H9 (cell line): ENCODE data around the gene YPEL3. TPM values are rescaled to one million over a fixed set of nuclear protein-coding genes. Genes with fewer than 3 reads are reported as not detected.

Experiments used
- DNase-seq: peaks from one replicate; pipeline ENCODE4 v3.0.0-alpha.2; 2017
- H2AFZ ChIP-seq: one replicate; pipeline ENCODE4 v1.6.1; 2013; ENCODE audit warnings: mild to moderate bottlenecking, low read length, control low read depth, moderate library complexity
- H2AK5ac ChIP-seq: 2 replicates; pipeline ENCODE4 v1.6.1; 2013; ENCODE audit warnings: low read length, control low read depth, mixed read lengths; ENCODE audit not compliant: insufficient read length
- H2BK120ac ChIP-seq: one replicate; pipeline ENCODE4 v1.6.1; 2013; ENCODE audit warnings: low read depth, mild to moderate bottlenecking, low read length, control low read depth, inconsistent platforms; ENCODE audit not compliant: poor library complexity, severe bottlenecking
- H2BK12ac ChIP-seq: 2 replicates; pipeline ENCODE4 v1.6.1; 2013; ENCODE audit warnings: low read length, control low read depth, mixed read lengths, low read depth; ENCODE audit not compliant: insufficient read length
- H2BK15ac ChIP-seq: 2 replicates; pipeline ENCODE4 v1.6.1; 2013; ENCODE audit warnings: low read depth, low read length, control low read depth
- H2BK20ac ChIP-seq: one replicate; pipeline ENCODE4 v1.6.1; 2013; ENCODE audit warnings: low read depth, mild to moderate bottlenecking, low read length, control low read depth, inconsistent platforms; ENCODE audit not compliant: poor library complexity, severe bottlenecking
- H2BK5ac ChIP-seq: 2 replicates; pipeline ENCODE4 v1.6.1; 2013; ENCODE audit warnings: low read length, control low read depth, mixed read lengths; ENCODE audit not compliant: insufficient read length
- H3K14ac ChIP-seq: 2 replicates; pipeline ENCODE4 v1.6.1; 2013; ENCODE audit warnings: low read length, control low read depth; ENCODE audit not compliant: insufficient read depth
- H3K18ac ChIP-seq: 2 replicates; pipeline ENCODE4 v1.6.1; 2013; ENCODE audit warnings: low read depth, mild to moderate bottlenecking, mixed read lengths, low read length, control low read depth; ENCODE audit not compliant: insufficient read length
- H3K23ac ChIP-seq: 2 replicates; pipeline ENCODE4 v1.6.1; 2013; ENCODE audit warnings: low read length, control low read depth, mixed read lengths, low read depth; ENCODE audit not compliant: insufficient read length
- H3K23me2 ChIP-seq: 2 replicates; pipeline ENCODE4 v1.6.1; 2013; ENCODE audit warnings: low read depth, mild to moderate bottlenecking, mixed read lengths, low read length, control low read depth; ENCODE audit not compliant: insufficient read length, poor library complexity, severe bottlenecking
- H3K27ac ChIP-seq: 2 replicates; pipeline ENCODE4 v1.5.1; 2013; ENCODE audit warnings: low read length, control low read depth, mixed read lengths, low read depth; ENCODE audit not compliant: insufficient read length
- H3K27me3 ChIP-seq: 2 replicates; pipeline ENCODE4 v1.6.1; 2013; ENCODE audit warnings: low read length, control low read depth, inconsistent platforms; ENCODE audit not compliant: insufficient read depth
- H3K4ac ChIP-seq: 2 replicates; pipeline ENCODE4 v1.6.1; 2013; ENCODE audit warnings: low read depth, mild to moderate bottlenecking, control low read depth, inconsistent platforms, low read length, moderate library complexity
- H3K4me1 ChIP-seq: 2 replicates; pipeline ENCODE4 v1.6.1; 2013; ENCODE audit warnings: low read length, control low read depth, inconsistent platforms; ENCODE audit not compliant: insufficient read depth
- H3K4me2 ChIP-seq: 2 replicates; pipeline ENCODE4 v1.6.1; 2013; ENCODE audit warnings: low read length, control low read depth, mixed read lengths; ENCODE audit not compliant: insufficient read length, insufficient read depth
- H3K56ac ChIP-seq: 2 replicates; pipeline ENCODE4 v1.6.1; 2013; ENCODE audit warnings: low read depth, mild to moderate bottlenecking, mixed read lengths, low read length, control low read depth; ENCODE audit not compliant: insufficient read length
- H3K79me1 ChIP-seq: 2 replicates; pipeline ENCODE4 v1.6.1; 2013; ENCODE audit warnings: low read depth, mild to moderate bottlenecking, moderate library complexity, low read length, control low read depth, inconsistent platforms; ENCODE audit not compliant: insufficient read depth, poor library complexity, severe bottlenecking
- H3K79me2 ChIP-seq: 2 replicates; pipeline ENCODE4 v1.6.1; 2013; ENCODE audit warnings: low read length, control low read depth, inconsistent platforms; ENCODE audit not compliant: insufficient read depth
- H3K9ac ChIP-seq: 2 replicates; pipeline ENCODE4 v1.6.1; 2013; ENCODE audit warnings: low read length, control low read depth, mixed read lengths; ENCODE audit not compliant: insufficient read length; ENCODE audit errors: extremely low read depth
- H3K9me3 ChIP-seq: one replicate; pipeline ENCODE4 v1.6.1; 2013; ENCODE audit warnings: low read depth, low read length, inconsistent platforms; ENCODE audit not compliant: control insufficient read depth
- H3T11ph ChIP-seq: one replicate; pipeline ENCODE4 v1.6.1; 2013; ENCODE audit warnings: mild to moderate bottlenecking, low read length, control low read depth, inconsistent platforms
- H4K20me1 ChIP-seq: one replicate; pipeline ENCODE4 v1.6.1; 2013; ENCODE audit not compliant: control insufficient read depth, insufficient read length, insufficient read depth
- H4K5ac ChIP-seq: 2 replicates; pipeline ENCODE4 v1.6.1; 2013; ENCODE audit warnings: low read depth, mild to moderate bottlenecking, mixed read lengths, low read length, control low read depth; ENCODE audit not compliant: insufficient read length
- H4K8ac ChIP-seq: replicated peaks from 2 replicates; pipeline ENCODE4 v1.6.1; 2013; ENCODE audit warnings: low read length, control low read depth, mixed read lengths, low read depth; ENCODE audit not compliant: insufficient read length
- H4K91ac ChIP-seq: 2 replicates; pipeline ENCODE4 v1.6.1; 2013; ENCODE audit warnings: low read depth, mild to moderate bottlenecking, moderate library complexity, mixed read lengths, low read length, control low read depth; ENCODE audit not compliant: insufficient read length
- H3K27ac Mint-ChIP-seq, 3 experiments: 2 replicates in 2 of 3; 3 replicates in 1 of 3; pipeline ENCODE4 v1.8.0; 2020 to 2021; ENCODE audit warnings: mixed read lengths in 3 of 3, mild to moderate bottlenecking in 1 of 3, moderate library complexity in 1 of 3
- H3K27me3 Mint-ChIP-seq: 2 replicates; pipeline ENCODE4 v1.8.0; 2021; ENCODE audit warnings: low read depth, mild to moderate bottlenecking, moderate library complexity, mixed read lengths
- H3K36me3 Mint-ChIP-seq, 3 experiments: 2 replicates in 2 of 3; 3 replicates in 1 of 3; pipeline ENCODE4 v1.8.0; 2020 to 2021; ENCODE audit warnings: low read depth in 3 of 3, mixed read lengths in 3 of 3; ENCODE audit not compliant: insufficient read depth in 1 of 3
- H3K4me1 Mint-ChIP-seq, 2 experiments: 2 replicates each; pipeline ENCODE4 v1.8.0; 2020; ENCODE audit warnings: mixed read lengths in 2 of 2
- H3K4me3 Mint-ChIP-seq, 2 experiments: 2 replicates in 1 of 2; 3 replicates in 1 of 2; pipeline ENCODE4 v1.8.0; 2020 to 2021; ENCODE audit warnings: mild to moderate bottlenecking in 2 of 2, mixed read lengths in 2 of 2, moderate library complexity in 1 of 2
- H3K9me3 Mint-ChIP-seq, 2 experiments: 2 replicates in 1 of 2; 3 replicates in 1 of 2; pipeline ENCODE4 v1.8.0; 2020; ENCODE audit warnings: mild to moderate bottlenecking in 2 of 2, mixed read lengths in 2 of 2, moderate library complexity in 1 of 2
- CTCF ChIP-seq: fragments of 200-600 bp; sonication (generic); conservative IDR thresholded peaks from 3 replicates; pipeline ENCODE4 v1.8.0; 2021; ENCODE audit warnings: antibody characterized with exemption, mild to moderate bottlenecking
- WGBS: extraction: QIAGEN DNeasy Blood & Tissue Kit; methylation state at CpG from one replicate; pipeline ENCODE4 v1.1.7; 2013; ENCODE audit warnings: missing lambda C conversion rate, low lambda C conversion rate, mixed read lengths; ENCODE audit not compliant: insufficient read length; ENCODE audit errors: extremely low coverage; 5-methylcytosine and 5-hydroxymethylcytosine counted together
- total RNA-seq: library from RNA; stranded (reverse); gene quantifications from 2 replicates; pipeline ENCODE4 v1.2.1, GENCODE V29; 2021

The YPEL3 gene
- total RNA-seq, 1 experiment from 2014 or later, result 27.5 TPM

GRCh38 chr16:30143347-30143702, 47.3 kb upstream of the YPEL3 start:
- H3K56ac ChIP-seq, result no peak overlapping the region
- no peak overlapping the region for H3K27ac ChIP-seq
- no peaks in the 10 kb centered on the region for H3K9me3 ChIP-seq
- H3K4me3 Mint-ChIP-seq, result no peak overlapping the region; a peak in 1 of 5 replicates
- H2BK20ac ChIP-seq, result no peak overlapping the region
- no peak overlapping the region for H2BK15ac ChIP-seq
- H3K23ac ChIP-seq, result no peak overlapping the region
- H3K79me1 ChIP-seq, result no peaks in the 10 kb centered on the region
- H3K27ac Mint-ChIP-seq, result no peak overlapping the region
- no peak overlapping the region for H4K5ac ChIP-seq
- no peaks in the 10 kb centered on the region for H3K4me1 ChIP-seq
- no peak overlapping the region for H3T11ph ChIP-seq
- H3K9me3 Mint-ChIP-seq, result peaks cover 0 to 2% of the 10 kb centered on the region in 2 experiments; a peak in 1 of 5 replicates
- peaks cover 2% of the 10 kb centered on the region for H3K27me3 Mint-ChIP-seq
- H2BK12ac ChIP-seq, result no peak overlapping the region
- no peak overlapping the region for H2AFZ ChIP-seq
- H4K8ac ChIP-seq, result no peak overlapping the region
- no peaks in the 10 kb centered on the region for H3K27me3 ChIP-seq
- no peaks in the 10 kb centered on the region for H3K23me2 ChIP-seq
- no peak overlapping the region for H3K4ac ChIP-seq
- H3K79me2 ChIP-seq, result no peaks in the 10 kb centered on the region
- H3K18ac ChIP-seq, result no peak overlapping the region
- no peak overlapping the region for H2AK5ac ChIP-seq
- H4K20me1 ChIP-seq, result no peaks in the 10 kb centered on the region
- no peak for TF ChIP-seq CTCF
- H3K14ac ChIP-seq, result no peak overlapping the region
- H3K4me2 ChIP-seq, result no peak overlapping the region
- H4K91ac ChIP-seq, result no peak overlapping the region
- no peak overlapping the region for H2BK5ac ChIP-seq
- no peak for DNase-seq
- H3K9ac ChIP-seq, result no peak overlapping the region
- H2BK120ac ChIP-seq, result no peak overlapping the region
- no peaks in the 10 kb centered on the region for H3K4me1 Mint-ChIP-seq
- no peaks in the 10 kb centered on the region for H3K36me3 Mint-ChIP-seq
- no CpG with 5 or more reads among the region's 2 CpGs for WGBS
